HepG2 (cell line): Measurements from ENCODE around the gene KAT6B. TPM values are rescaled to one million over a fixed set of nuclear protein-coding genes. Genes with fewer than 3 reads are reported as not detected.

Experiments
- GPBP1L1 ChIP-seq: sonication (generic); formaldehyde crosslinking; IDR thresholded peaks from 2 replicates; pipeline ENCODE4 v1.5.0; 2020; ENCODE audit warnings: mild to moderate bottlenecking, missing genetic modification reagents
- KDM4B ChIP-seq: sonication (generic); formaldehyde crosslinking; IDR thresholded peaks from 2 replicates; pipeline ENCODE4 v1.4.0; 2020; ENCODE audit warnings: missing genetic modification reagents
- REL ChIP-seq: sonication (generic); formaldehyde crosslinking; conservative IDR thresholded peaks from 2 replicates; pipeline ENCODE4 v1.8.0; 2022; ENCODE audit warnings: mild to moderate bottlenecking, missing genetic modification reagents, moderate library complexity
- RNF219 ChIP-seq: sonication (generic); formaldehyde crosslinking; IDR thresholded peaks from 2 replicates; pipeline ENCODE4 v1.5.0; 2020; ENCODE audit warnings: mild to moderate bottlenecking, missing genetic modification reagents
- SCMH1 ChIP-seq: sonication (generic); formaldehyde crosslinking; IDR thresholded peaks from 2 replicates; pipeline ENCODE4 v1.9.0; 2021; ENCODE audit warnings: missing genetic modification reagents, mild to moderate bottlenecking, borderline replicate concordance
- SIX1 ChIP-seq: sonication (generic); formaldehyde crosslinking; IDR thresholded peaks from 2 replicates; pipeline ENCODE4 v1.4.0; 2020; ENCODE audit warnings: missing genetic modification reagents, borderline replicate concordance
- SOX5 ChIP-seq: IDR thresholded peaks from 2 replicates; pipeline ENCODE4 v1.6.1; 2016; ENCODE audit warnings: borderline replicate concordance
- STAT5B ChIP-seq: sonication (generic); formaldehyde crosslinking; IDR thresholded peaks from 2 replicates; pipeline ENCODE4 v1.4.0; 2020; ENCODE audit warnings: missing genetic modification reagents
- YEATS4 ChIP-seq: sonication (generic); formaldehyde crosslinking; IDR thresholded peaks from 2 replicates; pipeline ENCODE4 v1.4.0; 2020; ENCODE audit warnings: missing genetic modification reagents, borderline replicate concordance
- ZBTB49 ChIP-seq: sonication (generic); formaldehyde crosslinking; IDR thresholded peaks from 2 replicates; pipeline ENCODE4 v1.4.0; 2020; ENCODE audit warnings: missing genetic modification reagents, borderline replicate concordance
- ZFP36 ChIP-seq: fragments of 150-350 bp; IDR thresholded peaks from 2 replicates; pipeline ENCODE4 v1.6.1; 2018; ENCODE audit warnings: borderline replicate concordance, low read length, low read depth; ENCODE audit not compliant: partially characterized antibody
- ZMYM3 ChIP-seq: sonication (generic); formaldehyde crosslinking; IDR thresholded peaks from 2 replicates; pipeline ENCODE4 v1.5.1; 2020; ENCODE audit warnings: mild to moderate bottlenecking, missing genetic modification reagents
- ZNF160 ChIP-seq: sonication (generic); formaldehyde crosslinking; IDR thresholded peaks from 2 replicates; pipeline ENCODE4 v1.8.0; 2022; ENCODE audit warnings: mild to moderate bottlenecking, inconsistent platforms, missing genetic modification reagents
- ZNF24 ChIP-seq: fragments of 450-650 bp; IDR thresholded peaks from 2 replicates; pipeline ENCODE4 v1.6.1; 2017; ENCODE audit warnings: antibody characterized with exemption, mild to moderate bottlenecking
- ZNF432 ChIP-seq: sonication (generic); formaldehyde crosslinking; IDR thresholded peaks from 2 replicates; pipeline ENCODE4 v1.5.0; 2020; ENCODE audit warnings: missing genetic modification reagents, mild to moderate bottlenecking, borderline replicate concordance
- ZNF496 ChIP-seq: sonication (generic); formaldehyde crosslinking; IDR thresholded peaks from 2 replicates; pipeline ENCODE4 v1.8.1; 2023; ENCODE audit warnings: mild to moderate bottlenecking, moderate library complexity, missing genetic modification reagents; ENCODE audit not compliant: insufficient replicate concordance
- ZNF607 ChIP-seq: sonication (generic); formaldehyde crosslinking; IDR thresholded peaks from 2 replicates; pipeline ENCODE4 v1.5.1; 2020; ENCODE audit warnings: missing genetic modification reagents, mild to moderate bottlenecking, borderline replicate concordance
- ZNF644 ChIP-seq: IDR thresholded peaks from 2 replicates; pipeline ENCODE4 v1.6.1; 2016; ENCODE audit warnings: low read depth
- ZNF740 ChIP-seq: sonication (generic); formaldehyde crosslinking; IDR thresholded peaks from 2 replicates; pipeline ENCODE4 v1.4.0; 2020; ENCODE audit warnings: missing genetic modification reagents
- ZNF777 ChIP-seq: sonication (generic); formaldehyde crosslinking; IDR thresholded peaks from 2 replicates; pipeline ENCODE4 v1.4.0; 2020; ENCODE audit warnings: missing genetic modification reagents
- polyA plus RNA-seq, 8 experiments: library from polyadenylated mRNA; depleted of rRNA in 3 of 8; stranded (reverse) in 7 of 8; unstranded in 1 of 8; fragments of >200 nt; fragmentation: Illumina TruSeq in 4 of 8; extraction: Trizol in 4 of 8; gene quantifications; 2 replicates each; pipeline versions ENCODE4 v1.2.1 to v1.2.3, GENCODE V29; 2011 to 2016; ENCODE audit warnings: low read depth in 4 of 8, missing spikeins in 1 of 8, mixed read lengths in 1 of 8; ENCODE audit not compliant: insufficient read depth in 1 of 8
- total RNA-seq, 5 experiments: library from RNA; depleted of rRNA; stranded (reverse); fragments of >200 nt; fragmentation: Illumina TruSeq; extraction: Trizol; gene quantifications; 2 replicates each; pipeline ENCODE4 v1.2.3, GENCODE V29; 2016; ENCODE audit warnings: low read depth in 1 of 5

KAT6B gene
- total and polyA plus RNA-seq, 2 of the 13 experiments (the other 11 are each of a cell fraction or from before 2014, with no cell fraction given), result 3.0 to 9.5 TPM

DNA sequence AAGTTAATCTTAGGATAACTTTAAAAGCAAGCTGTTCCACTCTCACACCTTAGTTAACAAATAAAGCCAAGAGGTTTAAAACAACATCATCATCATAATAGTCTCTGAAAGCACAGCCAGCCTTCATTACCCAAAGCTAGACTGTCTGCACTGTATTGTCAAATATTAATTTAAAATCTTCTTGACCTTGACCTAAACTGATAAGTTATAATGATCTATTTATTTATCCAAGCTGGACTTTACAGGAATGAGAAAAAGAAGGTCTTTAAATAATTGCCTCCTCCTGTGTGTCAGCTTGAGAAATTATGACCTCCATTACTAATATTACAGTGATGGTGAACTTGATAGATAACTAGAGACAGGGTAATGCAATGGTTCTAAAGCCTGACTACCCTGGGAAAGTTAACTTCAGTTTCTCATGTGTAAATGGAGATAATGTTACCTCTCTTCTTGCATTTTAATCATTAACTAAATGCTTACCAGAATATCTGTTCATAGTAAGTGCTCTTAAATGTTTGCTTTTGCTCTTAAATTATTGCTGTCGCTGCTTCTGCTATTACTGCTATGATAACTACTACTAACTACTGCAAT, 111.0 kb downstream of the KAT6B start (continued):
- no peak for TF ChIP-seq RNF219 (CRISPR knock-in tag)
- TF ChIP-seq ZFP36, result no peak
- TF ChIP-seq YEATS4 (CRISPR knock-in tag), result no peak
- peak; percentile 63; the same call in 1 of the 2 replicates for TF ChIP-seq SIX1 (CRISPR knock-in tag)
- TF ChIP-seq ZNF24, result no peak
- TF ChIP-seq ZNF496 (CRISPR knock-in tag), result no peak
- TF ChIP-seq SCMH1, result no peak
- TF ChIP-seq STAT5B (CRISPR knock-in tag), result no peak
- no peak for TF ChIP-seq ZNF432 (CRISPR knock-in tag)
- TF ChIP-seq SOX5 (CRISPR knock-in tag), result no peak
- TF ChIP-seq ZNF607 (CRISPR knock-in tag), result no peak
- TF ChIP-seq ZNF740 (CRISPR knock-in tag), result no peak
- no peak for TF ChIP-seq ZNF777 (CRISPR knock-in tag)
- TF ChIP-seq ZNF644, result no peak
- TF ChIP-seq REL, result no peak
- no peak for TF ChIP-seq ZNF160 (CRISPR knock-in tag)
- no peak for TF ChIP-seq KDM4B (CRISPR knock-in tag)
- TF ChIP-seq GPBP1L1 (CRISPR knock-in tag), result no peak
- TF ChIP-seq ZMYM3 (CRISPR knock-in tag), result no peak
- no peak for TF ChIP-seq ZBTB49 (CRISPR knock-in tag)
- TF ChIP-seq, all 625 proteins: peak for 4
